ENCODE data around the gene CROCC2. TPM values are rescaled to one million over a fixed set of nuclear protein-coding genes. Genes with fewer than 3 reads are reported as not detected.

CROCC2 gene
- total and polyA plus RNA-seq, 10 of the 15 experiments (the other 5 are each of a cell fraction or from before 2014, with no cell fraction given), result not detected

DNA sequence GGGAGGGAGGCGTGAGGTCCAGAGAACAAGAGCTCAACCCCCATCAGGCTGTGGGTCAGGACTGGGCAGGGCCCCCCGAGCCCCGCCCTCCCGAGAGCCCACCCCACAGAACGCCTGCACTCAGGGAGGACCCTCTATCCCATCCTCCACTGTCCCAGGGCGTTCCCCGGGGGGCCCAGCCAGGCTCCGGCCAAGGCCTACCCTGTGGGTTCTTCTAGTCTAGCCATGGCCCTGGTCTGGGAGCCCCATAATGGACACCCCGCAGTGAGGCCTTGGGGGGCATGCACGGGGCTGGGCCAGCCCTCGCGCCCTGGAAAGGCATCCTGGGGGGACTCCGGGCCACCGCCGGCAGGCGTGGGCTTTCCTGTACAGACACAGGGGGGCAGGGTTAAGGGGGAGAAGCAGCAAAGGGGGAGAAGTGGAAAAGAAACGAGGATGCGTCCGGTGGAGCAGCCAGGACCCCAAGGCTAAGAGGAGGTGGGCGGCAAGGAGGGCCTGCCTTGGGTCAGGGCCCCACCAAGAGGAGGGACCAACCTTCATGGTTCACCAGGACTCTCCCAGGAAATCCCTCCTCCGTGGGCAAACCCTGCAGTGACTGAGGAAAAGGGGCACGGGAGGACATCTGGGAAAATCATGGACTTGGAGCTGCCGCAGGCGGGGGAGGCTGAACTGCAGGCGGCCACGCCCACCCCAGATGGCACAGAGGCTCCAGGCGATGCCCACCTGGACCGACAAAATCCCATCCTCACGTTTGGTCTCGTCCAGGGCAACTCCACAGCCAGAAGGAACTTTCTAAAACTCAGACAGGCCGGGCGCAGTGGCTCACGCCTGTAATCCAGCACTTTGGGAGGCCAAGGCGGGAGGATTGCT is 2.7 kb upstream of the CROCC2 start:
- Histone ChIP-seq H3K4me2 (ENCODE audit: control insufficient read depth, insufficient read depth) (no peak overlapping the region), H3K27ac (ENCODE audit: control insufficient read depth, insufficient read depth) (no peak overlapping the region), H3K79me2 (ENCODE audit: control insufficient read depth, insufficient read depth, low read length) (no peaks in the 10 kb centered on the region), H3K4me1 (ENCODE audit: control insufficient read depth, insufficient read depth, low read length) (no peaks in the 10 kb centered on the region), H2AFZ (ENCODE audit: control insufficient read depth, low read depth, low read length) (no peak overlapping the region), H3K36me3 (ENCODE audit: control insufficient read depth in 2 of 2, insufficient read depth in 2 of 2, low read length in 1 of 2) (no peaks in the 10 kb centered on the region), H3K4me3 (no peak overlapping the region), H4K20me1 (ENCODE audit: control insufficient read depth, insufficient read depth) (no peaks in the 10 kb centered on the region), H3K9ac (ENCODE audit: control insufficient read depth, insufficient read depth, low read length) (no peak overlapping the region), H3K9me3 (replicated peaks; ENCODE audit: control insufficient read depth, insufficient read depth, low read length) (no peaks in the 10 kb centered on the region), H3K27me3 (replicated peaks in 1 of 2; ENCODE audit: control insufficient read depth in 2 of 2, insufficient read depth in 2 of 2, low read length in 1 of 2) (no peaks in the 10 kb centered on the region)
- 43% methylated on average over 33 of the region's 34 CpGs for WGBS (ENCODE audit: insufficient coverage, insufficient replicate concordance, low lambda C conversion rate, missing lambda C conversion rate)
- RAD21 ChIA-PET (ENCODE audit: unreplicated experiment), result no interaction called here
- no peak for DNase-seq (ENCODE audit: low read depth, low spot score)
- in situ Hi-C loops (cut with MboI) (no loop called here), intact Hi-C loops (cut with micrococcal nuclease; ENCODE audit: unreplicated experiment) (no loop called here)
- CTCF ChIA-PET, result no interaction called here
- SMC1A ChIA-PET (ENCODE audit: uncharacterized antibody, unreplicated experiment), result no interaction called here
- TF ChIP-seq SREBF1 (IDR thresholded peaks at IDR 0.05; ENCODE audit: low read length), result no peak
- no peak for TF ChIP-seq CHD1 (IDR thresholded peaks at IDR 0.05; ENCODE audit: low read depth, low read length)
- TF ChIP-seq, protein P1, sequence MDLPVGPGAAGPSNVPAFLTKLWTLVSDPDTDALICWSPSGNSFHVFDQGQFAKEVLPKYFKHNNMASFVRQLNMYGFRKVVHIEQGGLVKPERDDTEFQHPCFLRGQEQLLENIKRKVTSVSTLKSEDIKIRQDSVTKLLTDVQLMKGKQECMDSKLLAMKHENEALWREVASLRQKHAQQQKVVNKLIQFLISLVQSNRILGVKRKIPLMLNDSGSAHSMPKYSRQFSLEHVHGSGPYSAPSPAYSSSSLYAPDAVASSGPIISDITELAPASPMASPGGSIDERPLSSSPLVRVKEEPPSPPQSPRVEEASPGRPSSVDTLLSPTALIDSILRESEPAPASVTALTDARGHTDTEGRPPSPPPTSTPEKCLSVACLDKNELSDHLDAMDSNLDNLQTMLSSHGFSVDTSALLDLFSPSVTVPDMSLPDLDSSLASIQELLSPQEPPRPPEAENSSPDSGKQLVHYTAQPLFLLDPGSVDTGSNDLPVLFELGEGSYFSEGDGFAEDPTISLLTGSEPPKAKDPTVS (IDR thresholded peaks at IDR 0.05; ENCODE audit: low read depth, low read length), result no peak
- no peak for TF ChIP-seq HCFC1 (IDR thresholded peaks at IDR 0.05; ENCODE audit: low read length)
- no peak for TF ChIP-seq SUZ12 (IDR thresholded peaks at IDR 0.05; ENCODE audit: unreplicated experiment)
- no peak for TF ChIP-seq MYC (IDR thresholded peaks at IDR 0.05; ENCODE audit: insufficient read depth, insufficient read length, insufficient replicate concordance, low read length, severe bottlenecking)
- no peak for TF ChIP-seq ZNF217 (IDR thresholded peaks at IDR 0.05)
- TF ChIP-seq, protein P2, sequence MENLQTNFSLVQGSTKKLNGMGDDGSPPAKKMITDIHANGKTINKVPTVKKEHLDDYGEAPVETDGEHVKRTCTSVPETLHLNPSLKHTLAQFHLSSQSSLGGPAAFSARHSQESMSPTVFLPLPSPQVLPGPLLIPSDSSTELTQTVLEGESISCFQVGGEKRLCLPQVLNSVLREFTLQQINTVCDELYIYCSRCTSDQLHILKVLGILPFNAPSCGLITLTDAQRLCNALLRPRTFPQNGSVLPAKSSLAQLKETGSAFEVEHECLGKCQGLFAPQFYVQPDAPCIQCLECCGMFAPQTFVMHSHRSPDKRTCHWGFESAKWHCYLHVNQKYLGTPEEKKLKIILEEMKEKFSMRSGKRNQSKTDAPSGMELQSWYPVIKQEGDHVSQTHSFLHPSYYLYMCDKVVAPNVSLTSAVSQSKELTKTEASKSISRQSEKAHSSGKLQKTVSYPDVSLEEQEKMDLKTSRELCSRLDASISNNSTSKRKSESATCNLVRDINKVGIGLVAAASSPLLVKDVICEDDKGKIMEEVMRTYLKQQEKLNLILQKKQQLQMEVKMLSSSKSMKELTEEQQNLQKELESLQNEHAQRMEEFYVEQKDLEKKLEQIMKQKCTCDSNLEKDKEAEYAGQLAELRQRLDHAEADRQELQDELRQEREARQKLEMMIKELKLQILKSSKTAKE (IDR thresholded peaks at IDR 0.05; ENCODE audit: low read depth, poor library complexity, severe bottlenecking), result no peak
- TF ChIP-seq RBBP5 (conservative IDR thresholded peaks at IDR 0.05), result no peak
- TF ChIP-seq, protein P3, sequence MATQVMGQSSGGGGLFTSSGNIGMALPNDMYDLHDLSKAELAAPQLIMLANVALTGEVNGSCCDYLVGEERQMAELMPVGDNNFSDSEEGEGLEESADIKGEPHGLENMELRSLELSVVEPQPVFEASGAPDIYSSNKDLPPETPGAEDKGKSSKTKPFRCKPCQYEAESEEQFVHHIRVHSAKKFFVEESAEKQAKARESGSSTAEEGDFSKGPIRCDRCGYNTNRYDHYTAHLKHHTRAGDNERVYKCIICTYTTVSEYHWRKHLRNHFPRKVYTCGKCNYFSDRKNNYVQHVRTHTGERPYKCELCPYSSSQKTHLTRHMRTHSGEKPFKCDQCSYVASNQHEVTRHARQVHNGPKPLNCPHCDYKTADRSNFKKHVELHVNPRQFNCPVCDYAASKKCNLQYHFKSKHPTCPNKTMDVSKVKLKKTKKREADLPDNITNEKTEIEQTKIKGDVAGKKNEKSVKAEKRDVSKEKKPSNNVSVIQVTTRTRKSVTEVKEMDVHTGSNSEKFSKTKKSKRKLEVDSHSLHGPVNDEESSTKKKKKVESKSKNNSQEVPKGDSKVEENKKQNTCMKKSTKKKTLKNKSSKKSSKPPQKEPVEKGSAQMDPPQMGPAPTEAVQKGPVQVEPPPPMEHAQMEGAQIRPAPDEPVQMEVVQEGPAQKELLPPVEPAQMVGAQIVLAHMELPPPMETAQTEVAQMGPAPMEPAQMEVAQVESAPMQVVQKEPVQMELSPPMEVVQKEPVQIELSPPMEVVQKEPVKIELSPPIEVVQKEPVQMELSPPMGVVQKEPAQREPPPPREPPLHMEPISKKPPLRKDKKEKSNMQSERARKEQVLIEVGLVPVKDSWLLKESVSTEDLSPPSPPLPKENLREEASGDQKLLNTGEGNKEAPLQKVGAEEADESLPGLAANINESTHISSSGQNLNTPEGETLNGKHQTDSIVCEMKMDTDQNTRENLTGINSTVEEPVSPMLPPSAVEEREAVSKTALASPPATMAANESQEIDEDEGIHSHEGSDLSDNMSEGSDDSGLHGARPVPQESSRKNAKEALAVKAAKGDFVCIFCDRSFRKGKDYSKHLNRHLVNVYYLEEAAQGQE (IDR thresholded peaks at IDR 0.05; ENCODE audit: low read depth, low read length), result no peak
- TF ChIP-seq SRF (IDR thresholded peaks at IDR 0.05; ENCODE audit: low read depth in 2 of 2, low read length in 2 of 2), result no peak
- no peak for FAIRE-seq
- ATAC-seq, result no peak
- no TSS peak for BruUV-seq (replicated peaks)
- POLR2A ChIA-PET, result no interaction called here

Measured in GM12878 (cell line).